LNCaP clone FGC (cell line): Measurements from ENCODE around the gene DTD2.

Source experiments
- DNase-seq: peaks from one replicate; pipeline ENCODE4 v3.0.0-alpha.2; 2011; ENCODE audit warnings: low read depth
- H3K4me3 ChIP-seq: 2 replicates; pipeline ENCODE4 v1.5.1; 2011; ENCODE audit warnings: mild to moderate bottlenecking, low read depth, low read length, control low read depth
- TF ChIP-seq, protein P1 (sequence below): IDR thresholded peaks from 2 replicates; pipeline ENCODE4 v1.5.1; 2012; ENCODE audit warnings: mild to moderate bottlenecking; ENCODE audit not compliant: control insufficient read depth, insufficient read depth; ENCODE audit errors: extremely low read depth

The DTD2 gene

DNA sequence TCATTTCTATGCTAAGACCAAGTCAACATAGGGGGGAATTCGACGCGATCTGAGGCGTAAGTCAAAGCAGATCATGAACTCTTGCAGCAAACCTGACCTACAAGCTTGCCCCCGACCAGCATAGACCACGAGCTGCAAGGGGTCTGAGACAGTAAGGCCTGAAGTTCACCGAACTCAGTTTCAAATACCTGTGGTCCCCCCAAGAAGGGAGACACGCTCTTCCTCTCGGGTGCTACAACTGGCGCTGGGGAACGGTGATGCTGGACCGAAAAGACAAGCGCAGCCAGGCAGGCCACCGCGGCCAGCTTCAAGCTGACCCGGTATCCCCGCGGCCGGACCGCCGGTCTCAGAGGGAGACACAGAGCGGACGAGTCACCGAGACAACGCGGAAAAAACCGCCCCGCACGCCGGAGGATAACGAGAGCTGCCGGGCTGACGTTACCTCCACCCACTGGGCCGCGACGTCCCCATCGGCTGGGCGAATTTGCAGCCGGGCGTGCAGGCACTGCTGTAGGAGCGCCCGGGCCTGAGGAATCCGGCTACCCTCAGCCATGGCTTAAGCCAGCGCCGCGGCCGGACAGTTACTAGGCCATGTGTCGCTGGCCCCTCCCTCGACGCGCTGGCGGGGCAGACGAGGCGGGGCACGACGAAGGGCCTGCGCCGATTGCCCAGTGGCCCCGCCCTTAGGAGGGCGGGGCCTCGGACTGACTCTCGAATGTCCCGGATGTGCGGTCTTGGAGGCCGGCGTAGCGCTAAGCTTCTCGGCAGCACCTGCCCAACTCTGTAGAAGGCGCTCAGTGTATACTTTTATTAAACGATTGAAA lies at the start of gene DTD2:
DTD2 (minus strand) TSS at position 666 of the 824 bp plus-strand sequence; CDS start at position 553, 113 bp downstream.
- peak within 1 kb of the TSS; percentile 95 for H3K4me3 ChIP-seq
- DNase-seq = peak; percentile 84
- TF ChIP-seq, protein P1, sequence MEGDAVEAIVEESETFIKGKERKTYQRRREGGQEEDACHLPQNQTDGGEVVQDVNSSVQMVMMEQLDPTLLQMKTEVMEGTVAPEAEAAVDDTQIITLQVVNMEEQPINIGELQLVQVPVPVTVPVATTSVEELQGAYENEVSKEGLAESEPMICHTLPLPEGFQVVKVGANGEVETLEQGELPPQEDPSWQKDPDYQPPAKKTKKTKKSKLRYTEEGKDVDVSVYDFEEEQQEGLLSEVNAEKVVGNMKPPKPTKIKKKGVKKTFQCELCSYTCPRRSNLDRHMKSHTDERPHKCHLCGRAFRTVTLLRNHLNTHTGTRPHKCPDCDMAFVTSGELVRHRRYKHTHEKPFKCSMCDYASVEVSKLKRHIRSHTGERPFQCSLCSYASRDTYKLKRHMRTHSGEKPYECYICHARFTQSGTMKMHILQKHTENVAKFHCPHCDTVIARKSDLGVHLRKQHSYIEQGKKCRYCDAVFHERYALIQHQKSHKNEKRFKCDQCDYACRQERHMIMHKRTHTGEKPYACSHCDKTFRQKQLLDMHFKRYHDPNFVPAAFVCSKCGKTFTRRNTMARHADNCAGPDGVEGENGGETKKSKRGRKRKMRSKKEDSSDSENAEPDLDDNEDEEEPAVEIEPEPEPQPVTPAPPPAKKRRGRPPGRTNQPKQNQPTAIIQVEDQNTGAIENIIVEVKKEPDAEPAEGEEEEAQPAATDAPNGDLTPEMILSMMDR = peak; percentile 21; the same call in 1 of the 2 replicates

DNA sequence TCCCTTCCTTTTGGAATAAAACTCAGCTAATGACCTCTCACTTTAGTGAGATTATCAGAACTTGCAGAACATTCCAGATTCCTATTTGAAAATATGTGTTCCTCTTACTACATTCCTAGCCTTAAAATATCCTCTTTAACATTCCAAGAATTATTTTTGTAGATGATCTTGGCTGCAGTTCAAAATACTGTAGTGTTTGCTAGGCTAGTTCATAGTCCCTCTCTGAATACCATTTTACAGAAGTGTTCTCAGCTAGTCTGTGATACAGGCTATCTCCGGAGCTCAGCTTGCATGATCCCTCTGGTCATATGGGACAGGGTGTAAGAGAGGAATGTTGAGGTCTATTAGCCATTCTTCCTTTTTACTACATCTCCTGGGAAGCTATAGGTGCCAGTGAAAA lies 48.1 kb upstream of the DTD2 start:
- TF ChIP-seq, protein P1 = no peak
- H3K4me3 ChIP-seq = no peak overlapping the region
- no peak for DNase-seq

DNA sequence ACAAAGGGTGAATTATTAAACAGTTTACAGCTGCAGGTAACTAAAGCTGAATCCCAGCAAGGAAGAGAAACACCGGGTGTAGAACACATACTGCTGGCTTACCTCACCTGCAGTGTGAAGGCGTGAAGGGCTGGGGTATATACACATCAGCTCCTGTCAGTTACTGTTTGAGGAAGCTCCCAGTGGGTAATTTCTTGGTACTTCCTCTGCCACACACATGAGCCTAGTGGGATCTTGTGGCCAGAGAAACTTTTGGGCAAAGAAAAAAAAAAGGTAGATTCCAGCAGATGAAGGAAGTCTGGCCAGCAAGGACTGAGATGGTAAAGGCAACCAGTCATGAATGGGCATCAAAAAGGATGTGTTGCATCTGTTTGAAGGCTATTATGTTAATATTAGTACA lies 44.6 kb upstream of the DTD2 start:
- DNase-seq = no peak
- TF ChIP-seq, protein P1 = no peak
- no peak overlapping the region for H3K4me3 ChIP-seq

DNA sequence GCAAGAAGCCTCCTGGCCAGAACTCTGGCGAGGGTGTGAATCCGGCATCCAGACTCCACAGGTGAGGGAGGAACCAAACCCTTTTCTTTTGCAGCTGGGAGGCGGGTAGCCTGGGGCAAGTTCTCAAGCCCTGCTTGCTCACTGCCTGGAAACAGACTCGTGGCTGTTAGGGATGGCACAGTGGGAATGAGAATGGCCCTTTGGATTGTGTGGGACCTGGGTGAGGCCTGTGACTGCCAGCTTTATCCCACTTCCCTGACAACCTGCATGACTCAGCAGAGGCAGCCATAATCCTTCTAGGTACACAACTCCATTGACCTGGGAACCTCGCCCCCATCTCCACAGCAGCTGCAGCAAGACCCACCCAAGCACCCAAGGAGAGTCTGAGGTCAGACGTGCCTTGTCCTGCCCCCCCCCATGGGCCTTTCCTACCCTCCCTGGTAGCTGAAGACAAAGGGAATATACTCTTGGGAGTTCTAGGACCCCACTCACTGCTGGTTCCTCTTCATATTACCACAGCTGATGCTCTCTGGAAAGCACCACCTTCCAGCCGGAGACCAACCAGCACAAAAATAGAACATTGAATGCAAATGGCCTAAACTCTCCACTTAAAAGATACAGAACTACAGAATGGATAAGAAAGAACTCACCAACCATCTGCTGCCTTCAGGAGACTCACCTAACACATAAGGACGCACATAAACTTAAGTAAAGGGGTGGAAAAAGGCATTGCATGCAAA lies 35.6 kb upstream of the DTD2 start:
- TF ChIP-seq, protein P1 = no peak
- DNase-seq = no peak
- no peak overlapping the region for H3K4me3 ChIP-seq

DNA sequence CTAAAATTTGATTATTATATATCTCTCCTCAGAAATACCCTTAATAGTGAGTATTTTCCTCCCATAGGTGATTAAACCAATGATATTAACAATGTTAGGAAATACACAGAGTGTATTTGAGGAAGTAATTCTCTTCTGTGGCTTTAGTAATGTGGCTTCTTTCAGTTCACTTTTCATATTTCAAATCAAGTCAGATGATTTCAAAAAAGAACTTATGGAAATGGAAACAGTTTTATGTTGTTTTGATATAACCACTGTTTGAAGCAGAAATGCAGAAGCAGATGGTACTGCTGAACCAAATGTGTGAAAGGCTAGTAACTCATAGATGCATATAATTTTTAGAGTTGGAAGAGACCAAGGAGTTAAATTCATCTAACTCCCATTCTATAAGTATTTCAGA lies 32.4 kb upstream of the DTD2 start:
- TF ChIP-seq, protein P1 = no peak
- DNase-seq = no peak
- no peak overlapping the region for H3K4me3 ChIP-seq

DNA sequence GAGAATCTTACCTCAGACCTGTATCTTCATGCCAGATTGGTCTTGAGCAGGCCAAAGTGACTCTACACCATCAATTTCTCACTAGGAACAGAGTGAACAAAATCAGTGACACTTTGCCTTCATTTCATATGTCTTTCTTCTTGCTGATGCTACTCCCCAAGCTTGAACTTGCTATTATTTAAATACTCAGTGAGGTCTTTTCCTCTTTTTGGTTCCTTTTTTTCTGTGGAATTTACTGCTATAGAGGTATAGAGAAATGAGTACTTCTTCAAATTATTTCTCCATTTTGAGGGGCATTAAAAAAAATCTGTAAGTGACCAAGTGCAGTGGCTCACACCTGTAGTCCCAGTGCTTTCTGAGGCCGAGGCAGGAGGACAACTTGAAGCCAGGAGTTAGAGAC lies 30.6 kb upstream of the DTD2 start, which contains the start of gene GPR33:
GPR33 (minus strand) TSS at position 154 of the 400 bp plus-strand sequence. CDS start 4,074 bp downstream, outside the sequence.
- no peak for DNase-seq
- H3K4me3 ChIP-seq = no peak within 1 kb of the TSS
- TF ChIP-seq, protein P1 = no peak

DNA sequence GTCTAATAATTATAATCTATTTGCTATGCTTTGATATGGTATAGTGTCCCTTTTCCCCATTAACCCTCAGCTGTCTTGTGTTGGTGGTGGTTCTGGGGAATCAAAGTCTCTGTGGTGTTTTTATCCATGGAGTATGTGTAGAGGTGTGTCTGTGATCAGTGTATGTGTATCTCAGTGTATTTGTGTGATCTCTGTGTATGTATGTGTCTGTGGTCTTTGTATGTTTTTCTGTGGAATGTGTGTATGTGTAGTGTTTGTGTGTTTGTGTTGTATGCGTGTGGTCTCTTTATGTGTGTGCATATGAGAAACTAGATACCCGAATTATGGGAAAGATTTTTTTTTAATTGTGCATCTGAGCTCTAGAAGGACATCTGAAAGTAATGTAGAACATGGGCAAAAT lies 29.5 kb upstream of the DTD2 start:
- no peak for DNase-seq
- H3K4me3 ChIP-seq = no peak overlapping the region
- TF ChIP-seq, protein P1 = no peak
